Lower lobe of right lung (tissue), 2 donors: ENCODE measurements around the gene COL11A2. TPM values are rescaled to one million over a fixed set of nuclear protein-coding genes. Genes with fewer than 3 reads are reported as not detected.

Experiments
- ATAC-seq, 2 donors: fragments of 200-7000 bp; cut with Tn5 transposase; one replicate each; pipeline ENCODE4 v1.9.1; 2020 to 2022; ENCODE audit warnings: mild to moderate bottlenecking in 2 of 2, moderate library complexity in 2 of 2
- DNase-seq: peaks from one replicate; pipeline ENCODE4 v3.0.0-alpha.2; 2020
- H3K27ac ChIP-seq: fragments of 200-600 bp; one replicate; pipeline ENCODE4 v1.8.0; 2022
- H3K27me3 ChIP-seq: fragments of 200-600 bp; one replicate; pipeline ENCODE4 v1.8.0; 2022; ENCODE audit warnings: low read depth
- H3K36me3 ChIP-seq: fragments of 200-600 bp; one replicate; pipeline ENCODE4 v1.8.0; 2022; ENCODE audit warnings: mild to moderate bottlenecking
- H3K4me1 ChIP-seq: fragments of 200-600 bp; one replicate; pipeline ENCODE4 v1.8.0; 2022
- H3K4me3 ChIP-seq: fragments of 200-600 bp; one replicate; pipeline ENCODE4 v1.8.0; 2022; ENCODE audit warnings: mild to moderate bottlenecking
- H3K9me3 ChIP-seq: fragments of 200-600 bp; one replicate; pipeline ENCODE4 v1.8.0; 2022
- intact Hi-C: fragments of 100-400 bp; cut with DNase I; formaldehyde crosslinking; loops from one replicate; pipeline ENCODE4 v1.11.0; 2022
- total RNA-seq: library from RNA; stranded (reverse); fragmentation: NEBNext Ultra II Directional; extraction: Animal tissue kit (Norgen Biotek cat#: 25700); gene quantifications from one replicate; pipeline ENCODE4 v1.2.1, GENCODE V29; 2021
- TF ChIP-seq, protein P1 (sequence below): fragments of 200-600 bp; IDR thresholded peaks from one replicate; pipeline ENCODE4 v1.8.0; 2022; ENCODE audit warnings: antibody characterized with exemption, mild to moderate bottlenecking
- donor health status: DM: no; HTN: yes; CAD: no; lungs with severe emphysema.

Gene COL11A2
- total RNA-seq, 1 donor from 2014 or later: 0.77 TPM

DNA sequence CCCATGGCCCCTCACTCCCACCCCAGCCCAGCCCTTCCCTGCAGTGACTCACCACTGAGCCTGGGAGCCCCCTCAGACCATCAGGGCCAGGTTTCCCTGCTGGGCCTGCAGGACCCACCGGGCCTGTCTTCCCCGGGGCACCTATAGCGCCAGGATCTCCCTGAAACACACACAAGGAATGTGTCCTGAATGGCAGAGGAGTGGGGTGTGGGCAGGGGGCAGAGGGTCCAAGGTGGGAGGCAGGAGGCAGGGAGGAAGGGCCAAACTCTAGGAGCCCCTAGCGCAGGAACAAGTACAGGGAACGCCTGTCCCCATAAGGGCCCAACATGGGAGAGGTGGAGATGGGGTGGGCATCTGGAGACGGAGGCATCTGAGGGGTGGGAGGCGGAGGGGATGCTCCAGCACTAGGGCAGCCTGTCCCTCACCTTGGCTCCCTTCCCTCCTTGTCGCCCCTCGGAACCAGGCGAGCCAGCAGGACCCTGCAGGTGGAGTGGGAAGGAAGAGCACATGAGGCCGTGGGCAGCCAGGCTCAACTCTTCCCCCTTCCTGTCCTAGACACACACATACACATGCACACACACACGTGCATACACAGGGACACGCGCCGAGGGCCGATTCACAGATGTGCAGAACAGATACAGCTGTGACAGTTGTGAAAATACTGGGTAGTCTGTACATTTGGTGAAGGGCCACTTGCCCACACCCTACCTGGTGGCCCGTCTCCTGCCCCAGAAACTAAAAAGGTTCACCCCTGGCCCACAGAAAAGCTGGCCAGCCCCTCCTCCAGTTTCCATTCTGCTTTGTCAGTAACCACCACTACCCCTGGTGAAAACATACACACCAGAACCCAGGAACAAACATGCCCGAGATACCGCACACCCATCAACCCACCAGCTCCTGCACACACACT lies 24.6 kb downstream of the COL11A2 start:
- ATAC-seq (no peak), DNase-seq (no peak)
- TF ChIP-seq, protein P1, sequence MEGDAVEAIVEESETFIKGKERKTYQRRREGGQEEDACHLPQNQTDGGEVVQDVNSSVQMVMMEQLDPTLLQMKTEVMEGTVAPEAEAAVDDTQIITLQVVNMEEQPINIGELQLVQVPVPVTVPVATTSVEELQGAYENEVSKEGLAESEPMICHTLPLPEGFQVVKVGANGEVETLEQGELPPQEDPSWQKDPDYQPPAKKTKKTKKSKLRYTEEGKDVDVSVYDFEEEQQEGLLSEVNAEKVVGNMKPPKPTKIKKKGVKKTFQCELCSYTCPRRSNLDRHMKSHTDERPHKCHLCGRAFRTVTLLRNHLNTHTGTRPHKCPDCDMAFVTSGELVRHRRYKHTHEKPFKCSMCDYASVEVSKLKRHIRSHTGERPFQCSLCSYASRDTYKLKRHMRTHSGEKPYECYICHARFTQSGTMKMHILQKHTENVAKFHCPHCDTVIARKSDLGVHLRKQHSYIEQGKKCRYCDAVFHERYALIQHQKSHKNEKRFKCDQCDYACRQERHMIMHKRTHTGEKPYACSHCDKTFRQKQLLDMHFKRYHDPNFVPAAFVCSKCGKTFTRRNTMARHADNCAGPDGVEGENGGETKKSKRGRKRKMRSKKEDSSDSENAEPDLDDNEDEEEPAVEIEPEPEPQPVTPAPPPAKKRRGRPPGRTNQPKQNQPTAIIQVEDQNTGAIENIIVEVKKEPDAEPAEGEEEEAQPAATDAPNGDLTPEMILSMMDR: no peak
- Histone ChIP-seq H3K27me3 (no peaks in the 10 kb centered on the region), H3K4me1 (no peaks in the 10 kb centered on the region), H3K27ac (no peak overlapping the region), H3K36me3 (no peaks in the 10 kb centered on the region), H3K4me3 (no peak overlapping the region), H3K9me3 (no peaks in the 10 kb centered on the region)
- intact Hi-C loops: no loop called here

DNA sequence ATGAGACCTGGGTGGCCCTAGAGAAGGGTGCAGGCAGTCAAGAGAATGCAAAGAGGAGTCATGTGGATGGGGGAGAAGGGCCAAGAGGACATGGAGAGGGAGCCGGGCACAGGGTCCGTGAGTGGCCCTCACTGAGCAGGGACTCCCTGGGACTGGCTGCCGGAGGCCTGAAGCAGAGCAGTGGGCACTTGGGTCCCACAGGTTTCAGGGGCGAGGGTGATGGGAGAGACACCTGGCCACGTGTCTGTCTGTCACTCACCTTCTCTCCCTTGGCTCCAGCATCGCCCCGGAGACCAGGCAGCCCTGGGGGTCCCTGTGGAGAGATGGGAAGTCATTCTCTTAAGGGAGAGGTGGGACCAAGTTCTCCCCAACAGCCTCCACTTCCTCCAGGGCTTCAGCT lies 25.5 kb downstream of the COL11A2 start:
- Histone ChIP-seq H3K36me3 (no peaks in the 10 kb centered on the region), H3K27me3 (no peaks in the 10 kb centered on the region), H3K9me3 (no peaks in the 10 kb centered on the region), H3K4me3 (no peak overlapping the region), H3K27ac (no peak overlapping the region), H3K4me1 (peaks cover 4% of the 10 kb centered on the region)
- ATAC-seq: no peak
- DNase-seq: no peak
- TF ChIP-seq, protein P1: no peak
- intact Hi-C loops: no loop called here

DNA sequence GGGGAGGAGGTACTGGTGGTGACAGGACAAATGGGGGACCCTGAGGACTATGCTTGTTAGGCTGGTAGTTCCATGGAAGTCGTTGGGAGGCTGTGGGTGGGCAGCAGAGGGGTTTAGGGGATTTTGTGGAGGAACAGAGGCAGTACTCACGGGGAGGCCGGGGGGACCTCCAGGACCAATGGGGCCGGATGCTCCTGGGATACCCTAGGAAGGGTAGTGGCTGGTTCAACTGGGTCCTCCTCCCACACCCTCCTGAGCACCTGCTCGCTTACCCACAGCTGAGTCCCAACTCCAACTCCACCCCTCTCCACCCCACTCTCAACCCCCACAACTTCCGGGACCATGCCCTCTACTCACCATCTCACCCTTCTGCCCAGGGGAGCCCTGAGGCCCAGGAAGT lies 25.9 kb downstream of the COL11A2 start:
- ATAC-seq (no peak), DNase-seq (no peak)
- intact Hi-C loops: no loop called here
- no peaks in the 10 kb centered on the region for H3K36me3 ChIP-seq
- no peak overlapping the region for H3K27ac ChIP-seq
- H3K27me3 ChIP-seq: no peaks in the 10 kb centered on the region
- no peaks in the 10 kb centered on the region for H3K9me3 ChIP-seq
- H3K4me1 ChIP-seq: peaks cover 6% of the 10 kb centered on the region
- TF ChIP-seq, protein P1: no peak
- no peak overlapping the region for H3K4me3 ChIP-seq

DNA sequence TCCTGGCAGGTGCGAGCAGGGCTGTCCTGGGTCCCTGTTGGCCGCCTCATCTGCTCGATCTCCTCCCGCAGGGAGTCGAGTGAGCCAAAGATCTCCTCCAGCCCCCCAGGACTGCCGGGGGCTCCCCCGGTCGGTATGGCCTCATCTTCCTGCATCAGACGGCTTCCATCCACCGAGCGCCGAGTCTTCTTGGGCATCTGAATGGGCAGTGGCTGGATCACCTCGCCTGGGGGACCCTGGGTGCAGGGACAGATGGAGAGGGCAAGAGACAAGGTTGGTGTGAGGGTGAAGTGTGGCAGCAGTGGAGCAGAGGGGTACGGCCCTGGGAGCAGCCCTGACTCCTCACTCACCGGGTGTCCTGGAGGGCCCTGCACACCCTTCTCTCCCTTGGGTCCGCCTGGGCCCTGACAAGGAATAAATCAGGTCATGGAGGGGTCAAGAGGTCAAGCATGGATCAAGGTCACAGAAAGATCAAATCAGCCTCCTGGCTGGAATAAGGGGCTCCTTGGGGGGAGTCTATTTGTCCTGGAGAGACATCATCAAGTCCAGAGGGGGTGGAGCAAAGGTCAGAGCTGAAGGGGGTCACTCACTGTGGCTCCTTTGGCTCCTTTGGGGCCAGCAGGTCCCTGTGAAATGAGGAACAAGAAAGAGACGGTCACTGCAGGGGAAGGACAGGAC lies 26.5 kb downstream of the COL11A2 start:
- Histone ChIP-seq H3K36me3 (no peaks in the 10 kb centered on the region), H3K27ac (no peak overlapping the region), H3K27me3 (no peaks in the 10 kb centered on the region), H3K9me3 (no peaks in the 10 kb centered on the region), H3K4me3 (no peak overlapping the region), H3K4me1 (peaks cover 13% of the 10 kb centered on the region)
- TF ChIP-seq, protein P1: no peak
- intact Hi-C loops: no loop called here
- ATAC-seq (no peak), DNase-seq (no peak)

DNA sequence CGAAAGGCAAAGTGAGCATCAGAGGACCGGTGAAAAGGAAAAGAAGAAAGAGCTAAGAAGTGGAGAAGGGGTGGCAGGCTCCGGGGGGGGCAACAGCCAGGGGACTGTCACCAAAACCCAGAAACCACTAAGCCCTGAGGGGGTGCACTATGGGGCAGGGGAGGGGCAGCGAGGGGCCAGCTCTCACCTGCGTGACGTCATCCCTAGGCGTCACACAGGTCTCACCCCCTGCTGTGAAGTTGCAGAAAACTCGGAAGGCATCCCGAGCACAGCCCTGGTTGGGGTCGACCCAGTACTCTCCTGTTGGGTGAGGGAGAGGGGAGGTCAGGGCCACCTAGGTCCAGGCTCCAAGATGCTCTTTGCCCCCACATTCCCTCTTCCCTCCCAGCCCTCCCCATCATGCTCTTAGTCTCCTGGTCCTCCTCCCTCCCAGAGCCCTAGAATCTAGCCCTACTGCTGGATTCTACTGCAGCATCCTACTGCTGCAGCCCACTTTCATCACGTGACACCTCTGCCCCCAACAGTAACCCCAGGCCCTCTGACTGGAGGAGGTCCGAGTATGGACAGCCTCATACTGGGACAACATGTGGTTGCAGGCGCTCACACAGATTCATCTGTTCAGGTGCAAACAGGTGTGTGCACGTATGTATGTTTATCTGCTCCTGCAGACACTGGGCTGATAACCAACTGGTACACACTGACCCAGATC lies 27.4 kb downstream of the COL11A2 start:
- TF ChIP-seq, protein P1: no peak
- H3K36me3 ChIP-seq: no peaks in the 10 kb centered on the region
- intact Hi-C loops: no loop called here

More for the DNA sequence above, 27.4 kb downstream of the COL11A2 start:
- Histone ChIP-seq H3K9me3 (no peaks in the 10 kb centered on the region), H3K27ac (no peak overlapping the region), H3K27me3 (no peaks in the 10 kb centered on the region), H3K4me1 (peaks cover 16% of the 10 kb centered on the region), H3K4me3 (no peak overlapping the region)
- ATAC-seq: no peak
- no peak for DNase-seq
